NT2/D1 (cell line): Measurements from ENCODE around the gene PCDHAC2.

Experiments
- YY1 ChIP-seq: IDR thresholded peaks from 2 replicates; pipeline ENCODE4 v1.6.1; 2011; ENCODE audit not compliant: insufficient read length, insufficient read depth
- ZNF274 ChIP-seq: IDR thresholded peaks from 2 replicates; pipeline ENCODE4 v1.6.1; 2011; ENCODE audit warnings: mild to moderate bottlenecking, low read depth, low read length

GRCh38 chr5:140923601-140924000, 42.7 kb upstream of the PCDHAC2 start:
- TF ChIP-seq ZNF274 (no peak), YY1 (no peak)
